ENCODE data around the gene ADIRF.
"Not testable (repeated sequence)": the region's sequence is repeated elsewhere in the genome, so short reads cannot be mapped to it uniquely, and the experiment has no call there.

The ADIRF gene

DNA sequence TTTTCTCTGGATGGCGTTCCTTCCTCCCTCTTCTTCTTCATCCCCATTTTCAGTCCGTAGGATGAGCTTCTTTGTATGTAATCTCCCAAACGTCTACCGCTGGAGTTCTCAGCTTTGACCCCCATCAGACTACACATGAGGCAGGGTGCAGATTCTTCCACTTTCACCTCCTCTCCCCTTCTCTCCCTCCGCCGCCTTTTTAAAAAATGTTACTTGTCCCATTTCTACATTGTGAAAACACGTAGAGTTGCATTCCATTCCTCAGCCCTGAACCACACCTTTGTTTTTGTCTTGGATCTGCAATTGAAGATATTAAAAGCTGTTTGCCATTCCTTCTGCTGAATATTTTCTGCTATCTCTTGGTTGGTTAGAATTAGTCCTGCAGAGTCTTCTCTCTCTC lies 6.2 kb downstream of the ADIRF start:
- Mint-ChIP-seq H3K4me1 (ENCODE audit: low read depth) (peaks cover 23% of the 10 kb centered on the region), H3K27ac (no peak overlapping the region), H3K4me3 (no peak overlapping the region), H3K9me3 (no peaks in the 10 kb centered on the region), H3K36me3 (ENCODE audit: low read depth) (no peaks in the 10 kb centered on the region), H3K27me3 (no peaks in the 10 kb centered on the region)

DNA sequence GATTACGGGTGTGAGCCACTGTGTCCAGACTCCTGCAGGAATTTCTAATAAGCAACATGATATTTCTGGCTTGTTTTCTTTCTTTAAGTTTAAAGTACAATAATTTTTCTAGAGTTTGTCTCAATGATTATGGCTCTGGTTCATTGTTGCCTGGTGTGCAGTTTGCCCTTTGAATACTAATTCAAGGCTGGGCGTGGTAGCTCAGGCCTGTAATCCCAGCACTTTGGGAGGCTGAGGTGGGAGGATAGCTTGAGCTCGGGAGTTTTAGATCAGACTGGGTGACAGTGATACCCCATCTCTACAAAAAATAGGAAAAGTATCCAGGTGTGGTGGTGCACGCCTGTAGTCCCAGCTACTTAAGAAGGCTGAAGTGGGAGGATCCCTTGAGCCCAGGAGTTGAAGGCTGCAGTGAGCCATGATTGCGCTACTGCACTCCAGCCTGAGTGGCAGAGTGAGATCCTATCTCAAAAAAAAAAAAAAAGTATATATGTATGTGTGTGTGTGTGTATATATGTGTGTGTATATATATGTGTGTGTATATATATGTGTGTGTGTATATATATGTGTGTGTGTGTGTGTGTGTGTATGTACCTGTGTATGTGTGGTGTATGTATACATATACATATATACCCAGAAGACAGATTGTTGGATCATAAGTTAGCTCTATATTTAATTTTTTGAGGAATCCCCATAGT lies 8.2 kb downstream of the ADIRF start:
- no peaks in the 10 kb centered on the region for H3K9me3 Mint-ChIP-seq
- no peak overlapping the region for H3K4me3 Mint-ChIP-seq
- no peaks in the 10 kb centered on the region for H3K36me3 Mint-ChIP-seq (ENCODE audit: low read depth)
- peaks cover 9% of the 10 kb centered on the region for H3K4me1 Mint-ChIP-seq (ENCODE audit: low read depth)
- no peak overlapping the region for H3K27ac Mint-ChIP-seq
- no peaks in the 10 kb centered on the region for H3K27me3 Mint-ChIP-seq

DNA sequence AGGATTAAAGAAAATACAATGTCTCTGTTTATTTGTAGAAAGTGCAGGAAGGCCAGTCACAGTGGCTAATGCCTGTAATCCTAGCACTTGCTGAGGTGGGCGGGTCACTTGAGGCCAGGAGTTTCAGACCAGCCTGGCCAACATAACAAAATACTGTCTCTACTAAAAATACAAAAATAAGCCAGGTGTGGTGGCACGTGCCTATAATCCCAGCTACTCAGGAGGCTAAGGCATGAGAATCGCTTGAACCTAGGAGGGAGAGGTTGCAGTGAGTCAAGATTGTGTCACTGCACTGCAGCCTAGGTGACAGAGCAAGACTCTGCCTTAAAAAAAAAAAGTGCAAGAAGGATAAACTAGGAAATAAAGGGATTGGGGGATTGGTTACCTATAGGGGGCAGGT lies 10.2 kb downstream of the ADIRF start:
- not testable (repeated sequence) for H3K27me3 Mint-ChIP-seq, H3K27ac Mint-ChIP-seq, H3K4me3 Mint-ChIP-seq

DNA sequence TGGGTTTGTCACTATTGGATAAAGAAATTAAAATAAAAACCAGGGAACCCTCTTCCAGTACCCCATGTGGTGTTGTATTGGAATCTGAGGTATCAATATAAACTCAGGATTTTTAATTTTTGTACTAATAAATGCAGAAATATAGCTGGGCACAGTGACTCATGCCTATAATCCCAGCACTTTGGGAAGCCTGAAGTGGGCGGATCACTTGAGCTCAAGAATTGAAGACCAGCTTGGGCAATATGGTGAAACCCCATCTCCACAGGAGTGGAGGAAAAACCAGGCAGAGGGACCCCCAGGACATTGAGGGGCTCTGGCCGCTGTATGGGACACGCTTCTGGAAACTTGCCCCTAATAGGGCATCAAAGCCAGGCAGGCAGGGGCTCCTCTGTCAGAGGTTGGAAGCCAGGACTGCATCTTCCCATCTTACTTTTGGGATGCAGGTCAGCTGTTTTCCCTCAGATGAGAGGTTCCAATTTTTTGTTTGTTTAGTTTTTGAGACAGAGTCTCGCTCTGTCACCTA lies 11.1 kb downstream of the ADIRF start:
- Mint-ChIP-seq H3K27ac (no peak overlapping the region), H3K27me3 (no peaks in the 10 kb centered on the region), H3K4me3 (no peak overlapping the region), H3K4me1 (ENCODE audit: low read depth) (no peaks in the 10 kb centered on the region), H3K36me3 (ENCODE audit: low read depth) (no peaks in the 10 kb centered on the region), H3K9me3 (no peaks in the 10 kb centered on the region)

More for the DNA sequence above, 10.2 kb downstream of the ADIRF start:
- not testable (repeated sequence) for H3K4me1 Mint-ChIP-seq (ENCODE audit: low read depth); H3K9me3 Mint-ChIP-seq; H3K36me3 Mint-ChIP-seq (ENCODE audit: low read depth)

DNA sequence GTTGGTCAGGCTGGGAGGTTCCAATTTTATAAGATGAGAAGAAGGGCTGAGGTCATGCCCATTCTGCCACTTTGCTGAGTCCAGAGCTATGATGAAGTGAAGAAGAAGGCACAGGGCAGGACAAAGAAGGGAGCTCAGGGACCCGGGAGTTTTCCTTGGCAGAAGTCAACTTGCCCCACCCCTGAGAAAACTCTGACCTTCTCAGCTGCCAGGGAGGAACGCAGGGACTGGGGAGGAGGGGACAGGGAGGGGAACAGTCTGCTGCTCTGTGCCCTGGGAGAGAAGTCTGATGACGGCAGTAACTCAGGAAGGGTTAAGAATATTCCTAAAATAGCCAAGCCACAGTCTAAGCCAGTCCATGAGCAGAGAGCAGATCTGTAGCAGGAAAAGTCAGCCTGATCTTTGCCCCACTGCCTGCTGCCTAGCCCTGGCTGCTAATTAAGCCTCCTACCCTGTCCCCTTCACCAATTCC lies 11.7 kb downstream of the ADIRF start:
- H3K27me3 Mint-ChIP-seq = no peaks in the 10 kb centered on the region
- H3K4me1 Mint-ChIP-seq (ENCODE audit: low read depth) = no peaks in the 10 kb centered on the region
- H3K9me3 Mint-ChIP-seq = no peaks in the 10 kb centered on the region
- no peak overlapping the region for H3K27ac Mint-ChIP-seq
- H3K4me3 Mint-ChIP-seq = no peak overlapping the region
- no peaks in the 10 kb centered on the region for H3K36me3 Mint-ChIP-seq (ENCODE audit: low read depth)

DNA sequence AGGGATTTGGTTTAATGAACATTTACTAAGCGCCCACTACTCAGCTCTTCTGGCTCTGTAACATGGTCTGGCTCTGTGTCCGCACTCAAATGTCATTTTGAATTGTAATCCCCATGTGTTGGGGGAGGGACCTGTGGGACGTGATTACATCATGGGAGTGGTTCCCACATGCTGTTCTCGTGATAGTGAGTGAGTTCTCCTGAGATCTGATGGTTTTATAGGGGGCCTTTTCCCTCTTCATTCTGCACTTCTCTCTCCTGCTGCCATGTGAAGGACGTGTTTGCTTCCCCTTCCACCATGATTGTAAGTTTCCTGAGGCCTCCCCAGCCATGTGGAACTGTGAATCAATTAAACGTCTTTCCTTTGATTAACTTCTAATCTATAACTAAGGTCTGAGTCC lies 12.7 kb downstream of the ADIRF start:
- not testable (repeated sequence) for H3K27me3 Mint-ChIP-seq; H3K4me1 Mint-ChIP-seq (ENCODE audit: low read depth); H3K27ac Mint-ChIP-seq; H3K9me3 Mint-ChIP-seq; H3K36me3 Mint-ChIP-seq (ENCODE audit: low read depth); H3K4me3 Mint-ChIP-seq

DNA sequence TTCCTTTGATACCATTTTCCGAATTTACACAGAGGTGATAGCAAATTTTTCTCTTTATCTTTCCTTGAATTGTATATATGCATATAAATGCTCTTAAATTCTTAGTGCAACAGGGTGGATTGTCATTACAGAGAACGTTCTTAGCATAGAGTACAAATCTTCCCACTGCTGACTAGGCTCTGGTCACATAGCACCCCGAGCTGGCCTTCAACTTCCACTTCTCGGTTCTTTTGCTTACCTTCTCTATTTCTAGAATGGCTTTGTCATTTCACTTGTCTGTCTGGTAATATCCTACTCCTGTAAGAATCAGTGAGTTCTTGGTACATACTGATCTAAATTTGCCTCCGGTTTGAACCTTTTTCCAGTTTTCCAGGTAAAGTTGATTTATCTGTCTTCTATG lies 13.4 kb downstream of the ADIRF start:
- Mint-ChIP-seq H3K27ac (no peak overlapping the region), H3K4me1 (ENCODE audit: low read depth) (no peaks in the 10 kb centered on the region), H3K4me3 (no peak overlapping the region), H3K27me3 (no peaks in the 10 kb centered on the region), H3K9me3 (no peaks in the 10 kb centered on the region), H3K36me3 (ENCODE audit: low read depth) (no peaks in the 10 kb centered on the region)

DNA sequence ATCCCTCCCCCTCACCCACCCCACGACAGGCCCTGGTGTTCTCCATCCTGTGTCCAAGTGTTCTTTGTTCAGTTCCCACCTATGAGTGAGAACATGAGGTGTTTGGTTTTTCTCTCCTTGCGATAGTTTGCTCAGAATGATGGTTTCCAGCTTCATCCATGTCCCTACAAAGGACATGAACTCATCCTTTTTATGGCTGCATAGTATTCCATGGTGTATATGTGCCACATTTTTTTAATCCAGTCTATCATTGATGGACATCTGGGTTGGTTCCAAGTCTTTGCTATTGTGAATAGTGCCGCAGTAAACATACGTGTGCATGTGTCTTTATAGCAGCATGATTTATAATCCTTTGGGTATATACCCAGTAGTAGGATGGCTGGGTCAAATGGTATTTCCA lies 16.2 kb downstream of the ADIRF start:
- H3K4me3 Mint-ChIP-seq; H3K4me1 Mint-ChIP-seq (ENCODE audit: low read depth); H3K27me3 Mint-ChIP-seq; H3K27ac Mint-ChIP-seq; H3K36me3 Mint-ChIP-seq (ENCODE audit: low read depth); H3K9me3 Mint-ChIP-seq: not testable (repeated sequence)

DNA sequence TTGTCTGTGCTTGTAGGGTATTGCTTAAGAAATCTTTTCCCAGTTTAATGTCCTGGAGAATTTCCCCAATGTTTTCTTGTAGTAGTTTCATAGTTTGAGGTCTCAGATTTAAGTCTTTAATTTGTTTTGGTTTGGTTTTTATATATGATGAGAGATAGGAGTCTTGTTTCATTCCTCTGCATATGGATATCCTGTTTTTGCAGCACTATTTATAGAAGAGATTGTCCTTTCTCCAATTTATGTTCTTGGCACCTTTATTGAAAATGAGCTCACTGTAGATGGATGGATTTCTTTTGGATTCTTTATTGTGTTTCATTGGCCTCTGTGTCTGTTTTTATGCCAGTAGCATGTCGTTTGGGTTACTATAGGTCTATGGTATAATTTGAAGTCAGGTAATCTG lies 20.2 kb downstream of the ADIRF start:
- Mint-ChIP-seq H3K27me3 (peaks cover 14% of the 10 kb centered on the region), H3K27ac (no peak overlapping the region), H3K9me3 (no peaks in the 10 kb centered on the region), H3K4me3 (no peak overlapping the region), H3K36me3 (ENCODE audit: low read depth) (no peaks in the 10 kb centered on the region), H3K4me1 (ENCODE audit: low read depth) (no peaks in the 10 kb centered on the region)

DNA sequence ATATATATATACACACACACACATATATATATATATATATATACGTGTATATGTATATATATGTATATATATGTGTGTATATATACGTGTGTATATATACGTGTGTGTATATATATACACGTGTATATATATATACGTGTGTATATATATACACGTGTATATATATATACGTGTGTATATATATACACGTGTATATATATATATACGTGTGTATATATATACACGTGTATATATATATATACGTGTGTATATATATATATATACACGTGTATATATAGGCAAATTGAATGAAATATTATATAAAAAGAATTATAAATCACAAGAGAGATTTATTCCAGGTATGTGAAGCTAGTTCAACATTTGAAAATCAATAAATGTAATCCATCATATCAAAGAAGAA lies 23.1 kb downstream of the ADIRF start:
- H3K9me3 Mint-ChIP-seq; H3K27ac Mint-ChIP-seq; H3K4me1 Mint-ChIP-seq (ENCODE audit: low read depth); H3K36me3 Mint-ChIP-seq (ENCODE audit: low read depth); H3K4me3 Mint-ChIP-seq: not testable (repeated sequence)
- H3K27me3 Mint-ChIP-seq = peaks cover 14% of the 10 kb centered on the region

DNA sequence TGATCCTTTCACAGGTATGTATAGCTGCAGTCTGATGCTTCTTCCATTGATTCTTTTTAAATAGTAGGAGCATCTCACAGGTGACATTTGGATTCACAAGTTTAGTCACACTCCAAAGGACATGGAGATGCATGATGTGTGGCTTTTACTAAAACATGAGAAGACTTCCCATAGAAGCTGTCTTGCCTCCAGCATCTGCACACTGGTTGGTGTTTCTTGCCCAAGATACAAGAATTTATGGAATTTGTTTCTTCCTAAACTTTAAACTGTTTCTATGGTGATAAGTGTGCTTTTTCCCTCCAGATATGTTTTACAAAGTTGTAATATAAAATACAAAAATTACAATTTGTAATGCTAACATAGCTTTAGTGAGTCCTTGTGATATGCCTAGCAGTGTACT lies 24.2 kb downstream of the ADIRF start:
- Mint-ChIP-seq H3K27me3 (peaks cover 14% of the 10 kb centered on the region), H3K36me3 (ENCODE audit: low read depth) (no peaks in the 10 kb centered on the region), H3K4me1 (ENCODE audit: low read depth) (no peaks in the 10 kb centered on the region), H3K4me3 (no peak overlapping the region), H3K27ac (no peak overlapping the region), H3K9me3 (no peaks in the 10 kb centered on the region)

DNA sequence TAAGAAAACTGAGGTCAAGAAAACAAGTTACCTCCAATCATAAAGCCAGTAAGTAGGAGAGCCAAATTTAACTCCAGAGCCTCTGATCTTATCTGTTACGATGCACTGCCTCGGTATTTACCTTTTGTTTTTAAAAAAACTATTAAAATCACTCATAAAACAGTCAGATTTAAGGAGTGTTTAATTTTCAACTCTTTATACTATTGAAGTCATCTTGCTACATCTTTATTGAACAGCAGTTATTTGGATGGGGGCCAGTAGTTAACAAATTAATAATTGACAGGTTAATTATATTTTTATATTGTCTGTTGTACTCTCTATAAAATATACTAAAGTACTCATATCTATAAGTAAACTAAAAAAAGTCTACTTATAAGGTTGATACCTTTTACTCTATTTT lies 24.6 kb downstream of the ADIRF start:
- Mint-ChIP-seq H3K27me3 (peaks cover 14% of the 10 kb centered on the region), H3K9me3 (no peaks in the 10 kb centered on the region), H3K36me3 (ENCODE audit: low read depth) (no peaks in the 10 kb centered on the region), H3K4me1 (ENCODE audit: low read depth) (no peaks in the 10 kb centered on the region), H3K4me3 (no peak overlapping the region), H3K27ac (no peak overlapping the region)

DNA sequence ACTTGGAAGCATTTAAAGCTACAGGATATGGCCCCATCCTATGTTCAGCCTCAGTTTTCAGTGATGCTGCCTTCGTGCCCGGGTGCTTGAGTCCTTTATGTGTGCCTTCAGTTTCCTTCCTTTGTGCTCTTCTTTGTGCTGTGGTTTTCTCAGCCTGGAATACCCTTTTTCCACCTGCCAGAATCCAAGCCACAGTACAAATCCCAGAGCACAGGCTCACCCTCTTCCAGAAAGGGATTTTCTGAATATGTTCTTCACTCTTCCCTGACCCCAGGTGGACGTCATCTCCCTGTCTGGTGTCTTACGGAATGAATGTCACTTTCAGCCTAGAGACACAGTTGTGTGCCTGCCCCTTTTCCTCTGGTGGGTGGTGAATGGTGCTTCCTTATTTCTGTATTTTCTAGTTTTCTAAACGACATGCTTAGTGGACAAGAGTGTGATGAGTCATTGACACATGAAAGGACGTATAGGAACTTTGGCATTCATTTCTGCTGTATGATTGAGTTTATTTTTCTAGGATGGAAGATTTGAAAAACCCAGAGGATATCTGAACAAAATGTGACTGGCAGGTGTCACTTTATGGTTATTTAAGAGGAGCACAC lies 31.6 kb downstream of the ADIRF start:
- not testable (repeated sequence) for H3K27me3 Mint-ChIP-seq; H3K36me3 Mint-ChIP-seq (ENCODE audit: low read depth); H3K4me3 Mint-ChIP-seq; H3K27ac Mint-ChIP-seq; H3K4me1 Mint-ChIP-seq (ENCODE audit: low read depth); H3K9me3 Mint-ChIP-seq

DNA sequence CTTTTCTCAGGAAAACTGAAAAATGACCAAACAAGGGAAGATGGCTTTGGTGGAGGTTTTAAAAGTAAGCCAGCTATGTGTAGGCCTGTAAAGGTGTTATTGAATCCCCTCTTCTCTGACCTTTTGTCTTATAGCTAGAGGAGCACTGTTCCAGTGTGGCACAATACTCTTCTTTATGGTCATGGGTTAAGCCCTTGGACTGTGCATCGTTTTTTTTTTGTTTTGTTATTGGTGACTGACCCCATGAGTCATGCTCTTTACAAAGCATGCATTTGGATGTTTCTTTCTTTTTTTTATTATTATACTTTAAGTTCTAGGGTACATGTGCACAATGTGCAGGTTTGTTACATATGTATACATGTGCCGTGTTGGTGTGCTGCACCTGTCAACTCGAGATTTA lies 32.2 kb downstream of the ADIRF start:
- H3K4me1 Mint-ChIP-seq (ENCODE audit: low read depth) = no peaks in the 10 kb centered on the region
- no peaks in the 10 kb centered on the region for H3K36me3 Mint-ChIP-seq (ENCODE audit: low read depth)
- no peak overlapping the region for H3K27ac Mint-ChIP-seq
- H3K9me3 Mint-ChIP-seq = no peaks in the 10 kb centered on the region
- H3K4me3 Mint-ChIP-seq = no peak overlapping the region
- no peaks in the 10 kb centered on the region for H3K27me3 Mint-ChIP-seq

DNA sequence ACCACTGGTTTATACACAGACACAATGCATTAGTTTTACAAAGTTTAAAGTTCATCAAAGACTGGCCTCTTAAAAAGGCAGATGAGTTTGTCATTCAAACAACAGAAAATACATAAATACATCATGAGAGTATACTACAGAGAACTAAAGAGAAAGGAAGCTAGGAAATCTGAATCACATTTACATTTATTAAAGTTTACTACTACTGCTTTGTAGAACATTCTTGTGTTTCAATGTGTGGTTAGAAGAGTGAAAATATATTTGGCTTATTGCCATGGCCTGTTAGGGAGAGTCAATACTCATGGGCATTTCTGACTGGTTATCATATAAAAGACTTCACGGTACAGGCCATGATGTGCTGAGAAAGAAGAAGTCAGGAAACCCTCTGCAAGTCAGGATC lies 38.8 kb downstream of the ADIRF start:
- not testable (repeated sequence) for H3K4me3 Mint-ChIP-seq; H3K9me3 Mint-ChIP-seq; H3K27me3 Mint-ChIP-seq; H3K27ac Mint-ChIP-seq; H3K36me3 Mint-ChIP-seq (ENCODE audit: low read depth); H3K4me1 Mint-ChIP-seq (ENCODE audit: low read depth)

DNA sequence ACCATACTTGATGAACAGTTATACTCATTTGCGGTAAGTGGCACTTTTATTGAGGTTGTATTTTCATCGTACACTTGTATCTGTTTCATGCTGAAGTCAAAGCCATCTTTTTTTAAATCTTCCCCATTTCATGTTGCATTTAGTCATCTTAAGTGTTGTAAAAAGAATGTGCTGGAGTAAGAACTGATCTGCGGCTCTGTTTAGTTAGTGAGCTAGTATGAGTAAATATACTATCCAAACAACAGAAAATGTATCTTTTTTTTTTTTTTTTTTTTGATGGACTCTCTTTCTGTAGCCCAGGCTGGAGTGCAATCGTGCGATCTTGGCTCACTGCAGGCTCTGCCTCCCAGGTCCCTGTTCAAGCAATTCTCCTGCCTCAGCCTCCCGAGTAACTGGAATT lies 39.4 kb downstream of the ADIRF start:
- not testable (repeated sequence) for H3K27me3 Mint-ChIP-seq; H3K27ac Mint-ChIP-seq; H3K4me1 Mint-ChIP-seq (ENCODE audit: low read depth)

More for the DNA sequence above, 39.4 kb downstream of the ADIRF start:
- H3K36me3 Mint-ChIP-seq (ENCODE audit: low read depth); H3K9me3 Mint-ChIP-seq; H3K4me3 Mint-ChIP-seq: not testable (repeated sequence)

All from stimulated activated naive CD8-positive, alpha-beta T cell treated with anti-CD3 and anti-CD28 coated beads, Interleukin-15, Interleukin-2, amounts not matched to agents 100 ng/mL and 50 ng/mL, for 24 hours (primary cell).